Stimulated activated CD4-positive, alpha-beta T cell treated with anti-CD3 and anti-CD28 coated beads, Interleukin-12 subunit alpha, Interleukin-12 subunit beta, amount 100 ng/mL, for 48 hours (primary cell): ENCODE results near the gene LCN9.

Source experiments
- DNase-seq, 3 donors: peaks; one replicate each; pipeline ENCODE4 v3.0.0-alpha.2; 2020; ENCODE audit warnings: low read depth in 2 of 3, low spot score in 1 of 3

The LCN9 gene

DNA sequence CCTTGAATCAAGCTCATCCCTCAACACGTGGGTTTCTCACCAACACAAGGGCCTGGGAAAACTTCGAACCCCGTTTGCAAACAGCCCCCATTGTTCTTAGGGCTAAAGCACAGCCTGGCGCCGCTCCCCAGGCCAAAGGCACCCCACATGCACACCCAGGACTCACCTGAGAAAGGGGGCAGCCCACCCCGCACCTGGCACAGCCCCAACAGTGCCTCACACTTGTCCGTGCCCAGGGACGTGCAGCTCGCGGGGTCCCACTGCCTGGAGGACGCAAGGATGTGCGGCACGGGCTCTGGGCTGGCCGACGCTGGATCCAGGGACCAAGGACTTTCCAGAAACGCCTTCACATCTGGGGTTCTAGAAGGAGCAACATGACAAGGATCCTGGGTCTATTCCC is 33.3 kb downstream of the LCN9 start:
- no peak for DNase-seq

DNA sequence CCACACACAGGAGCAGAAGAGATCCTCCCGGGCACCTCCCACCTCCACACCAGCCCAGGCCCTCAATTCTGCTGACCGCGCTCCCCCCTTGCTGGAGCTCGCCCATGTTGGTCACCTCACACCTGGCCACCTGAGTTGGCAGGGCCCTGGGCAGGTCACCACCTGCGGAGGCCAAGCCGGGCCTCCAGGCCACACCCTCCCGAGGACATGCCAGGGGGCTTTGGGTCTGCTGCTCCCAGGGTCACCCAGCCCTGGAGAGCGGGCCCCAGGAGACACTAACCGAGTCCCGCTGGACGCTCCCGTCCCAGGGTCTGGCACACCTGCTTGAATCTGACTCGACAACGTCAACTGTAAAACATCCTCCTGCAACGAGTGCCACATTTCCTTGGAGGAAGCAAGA is 34.1 kb downstream of the LCN9 start:
- no peak for DNase-seq

DNA sequence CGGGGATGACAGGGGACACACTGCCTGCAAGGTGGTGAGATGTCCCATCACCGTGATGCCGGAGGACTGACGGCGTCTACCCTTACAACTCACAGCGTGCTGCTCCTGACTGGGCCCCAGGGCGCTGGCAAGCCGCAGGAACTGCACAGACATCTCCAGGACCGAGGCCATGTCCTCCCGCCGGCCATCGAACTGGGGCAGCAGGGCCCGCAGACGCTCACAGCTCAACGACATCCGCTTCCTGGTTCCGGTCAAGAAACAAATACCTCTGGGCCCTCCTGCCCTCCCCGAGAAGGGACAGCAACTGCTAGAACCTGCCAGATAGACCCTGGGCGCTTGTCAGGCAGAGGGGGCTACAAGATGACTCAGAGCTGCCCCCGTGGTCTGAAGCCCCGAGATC is 35.1 kb downstream of the LCN9 start:
- no peak for DNase-seq

DNA sequence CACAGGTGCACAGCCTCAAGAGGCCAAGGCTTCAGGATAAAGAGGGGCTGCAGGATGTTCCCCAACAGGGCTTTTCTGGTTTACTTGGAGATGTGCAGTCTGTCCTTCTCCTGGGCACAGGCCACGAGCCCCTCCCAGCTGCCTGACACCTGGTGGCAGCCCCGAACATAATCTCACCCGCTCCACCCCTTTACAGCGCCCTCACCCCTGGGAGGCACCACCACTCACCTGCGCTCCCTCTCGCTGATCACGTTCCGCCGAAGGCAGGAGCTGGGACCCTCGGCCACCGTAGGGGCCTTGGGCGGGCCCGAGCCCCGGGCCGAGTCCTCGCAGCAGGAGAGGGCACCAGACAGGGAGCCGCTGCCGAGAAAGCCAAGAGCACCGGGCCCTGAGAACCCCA is 35.7 kb downstream of the LCN9 start:
- no peak for DNase-seq

DNA sequence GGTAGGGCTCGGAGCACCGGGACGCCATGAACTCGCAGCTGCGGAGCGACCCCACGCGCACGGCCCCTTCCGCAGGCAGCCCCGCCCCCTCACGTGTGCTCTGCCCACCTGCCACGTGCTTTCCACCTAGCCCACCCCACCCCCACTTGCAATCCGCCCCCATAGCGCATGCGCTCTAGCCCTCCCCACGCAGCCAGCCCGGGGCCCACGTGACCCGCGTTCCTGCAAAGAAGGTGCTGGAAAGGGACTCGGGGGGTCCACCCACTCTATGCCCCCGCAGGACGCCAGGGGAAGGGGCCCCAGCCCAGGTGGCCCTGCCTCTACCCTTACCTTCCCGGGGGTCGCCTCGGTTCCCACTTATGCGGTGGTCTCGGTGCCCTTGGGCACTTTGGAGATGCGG is 36.3 kb downstream of the LCN9 start, which contains the start of gene SOHLH1:
Gene SOHLH1, minus strand, starts transcription at position 42 of the 400 bp plus-strand sequence. Its CDS starts 14 bp downstream, at position 28.
- DNase-seq, result no peak

DNA sequence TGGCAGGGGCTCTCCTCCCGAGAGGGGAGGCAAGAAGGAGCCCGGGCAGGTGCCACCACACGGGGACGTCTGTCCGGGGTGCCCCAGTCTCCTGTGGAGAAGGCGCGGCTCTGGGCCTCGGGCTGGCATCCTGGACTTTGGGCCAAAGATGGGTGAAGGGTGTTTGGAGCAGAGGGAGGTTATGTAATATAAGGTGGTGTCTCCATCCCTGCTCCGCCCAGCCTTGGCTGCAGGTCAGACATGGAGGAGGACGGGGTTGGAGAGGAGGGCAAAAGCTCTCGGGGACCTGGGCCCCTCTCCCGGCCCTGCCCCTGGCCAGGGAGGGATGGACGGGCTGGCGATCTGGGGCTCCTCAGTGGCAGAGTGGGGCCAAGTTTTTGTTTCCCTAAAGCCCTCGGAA is 37.4 kb downstream of the LCN9 start:
- no peak for DNase-seq

DNA sequence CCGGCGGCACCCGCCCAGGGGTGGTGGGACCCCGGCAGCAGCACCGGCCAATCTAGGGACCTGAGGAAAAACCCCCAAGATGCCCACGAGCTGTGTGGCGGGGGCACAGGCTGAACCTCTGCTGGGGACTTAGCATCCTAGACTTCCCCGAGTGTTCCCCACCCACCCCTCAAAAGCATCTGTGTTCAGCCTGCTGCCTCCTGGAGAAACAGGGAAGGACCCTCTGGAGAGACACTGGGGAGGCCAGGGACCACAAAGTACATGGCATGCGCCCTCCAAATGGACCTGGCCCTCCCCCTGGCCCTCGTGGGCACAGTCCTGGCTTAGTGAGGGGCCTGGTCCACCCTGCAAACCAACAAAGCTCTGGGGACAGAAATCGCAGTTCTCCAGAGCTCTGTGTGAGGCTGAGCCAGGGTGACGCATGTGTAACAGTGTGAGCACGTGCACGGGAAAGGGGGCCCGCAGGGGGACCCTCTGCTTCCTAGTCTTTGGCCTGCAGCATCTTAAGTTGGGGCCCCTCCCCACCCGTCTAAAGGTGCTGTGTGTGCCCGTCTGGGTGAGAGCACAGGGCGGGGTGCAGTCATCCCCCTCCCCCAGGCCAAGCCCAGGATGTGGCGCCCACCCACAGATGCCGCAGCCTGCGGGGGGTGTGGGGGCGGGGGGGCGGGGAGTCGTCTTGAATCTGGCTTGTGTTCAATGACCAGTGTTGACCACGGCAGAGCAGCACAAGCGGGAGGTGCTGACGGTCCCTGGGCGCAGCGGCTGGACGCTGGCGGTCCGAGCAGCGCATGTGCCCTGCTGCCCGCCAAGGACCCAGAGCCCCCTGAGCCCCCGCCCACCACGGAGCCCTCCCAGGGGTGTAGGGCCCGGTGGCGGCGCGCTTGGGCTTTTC is 38.2 kb downstream of the LCN9 start:
- no peak for DNase-seq

DNA sequence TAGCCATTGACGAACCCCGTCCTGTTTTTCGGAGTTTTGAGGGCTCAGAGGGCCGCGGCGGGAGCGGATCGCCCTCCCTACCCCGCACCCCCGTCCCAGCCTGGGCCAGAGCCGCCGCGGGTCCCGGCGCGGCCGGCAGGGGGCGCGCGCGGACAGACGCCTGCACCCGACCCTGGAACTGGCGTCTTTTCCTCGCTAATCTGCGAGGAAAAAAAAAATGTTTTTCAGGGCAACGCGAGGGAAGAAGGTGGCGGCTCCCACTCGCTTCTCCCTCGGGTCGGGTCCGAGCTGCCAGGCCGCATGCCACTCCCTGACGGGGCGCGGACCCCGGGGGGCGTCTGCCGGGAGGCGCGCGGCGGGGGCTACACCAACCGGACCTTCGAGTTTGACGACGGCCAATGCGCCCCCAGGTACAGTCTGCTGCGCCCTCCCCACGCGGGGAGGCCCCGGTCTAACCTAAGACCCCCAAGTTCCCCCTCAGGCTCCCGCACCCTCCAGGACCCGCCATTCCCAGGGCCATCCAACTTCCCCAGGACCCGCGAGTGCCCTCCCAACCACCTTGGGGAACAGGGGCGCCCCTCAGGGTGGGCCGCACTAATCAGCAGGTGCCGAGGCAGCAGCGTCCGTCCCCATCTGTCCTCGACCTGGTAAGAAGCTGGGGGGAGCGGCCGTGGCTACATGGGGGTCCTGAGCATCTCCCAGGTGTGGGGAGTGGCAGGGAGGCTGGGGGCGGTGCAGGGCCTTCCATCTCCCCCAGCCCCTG is 39.0 kb downstream of the LCN9 start, which contains the start of gene KCNT1:
Gene KCNT1, plus strand, starts transcription at position 227 of the 763 bp plus-strand sequence. Its CDS starts 74 bp downstream, at position 301.
- peak; percentile 24 to 52 (median 30) for DNase-seq

DNA sequence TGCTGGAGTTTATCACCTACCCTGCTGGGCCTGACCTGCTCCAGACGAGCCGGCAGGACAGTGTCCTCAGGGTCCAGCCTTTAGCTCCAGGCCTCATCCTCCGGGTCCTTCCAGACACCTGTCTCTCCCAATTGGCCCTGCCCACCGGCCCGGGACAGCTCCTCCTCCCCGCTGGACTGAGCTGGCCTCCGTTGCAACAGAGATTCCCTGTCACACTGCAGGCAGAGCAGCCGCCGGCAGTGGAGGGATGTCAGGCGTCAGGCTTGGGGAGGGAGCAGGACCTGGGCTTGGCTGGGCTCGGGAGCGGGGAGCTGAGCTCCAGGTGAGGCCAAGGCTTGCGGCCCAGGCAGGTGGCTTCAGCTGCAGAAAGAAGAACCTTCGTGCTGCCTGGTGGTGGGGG is 40.6 kb downstream of the LCN9 start:
- DNase-seq, result no peak

DNA sequence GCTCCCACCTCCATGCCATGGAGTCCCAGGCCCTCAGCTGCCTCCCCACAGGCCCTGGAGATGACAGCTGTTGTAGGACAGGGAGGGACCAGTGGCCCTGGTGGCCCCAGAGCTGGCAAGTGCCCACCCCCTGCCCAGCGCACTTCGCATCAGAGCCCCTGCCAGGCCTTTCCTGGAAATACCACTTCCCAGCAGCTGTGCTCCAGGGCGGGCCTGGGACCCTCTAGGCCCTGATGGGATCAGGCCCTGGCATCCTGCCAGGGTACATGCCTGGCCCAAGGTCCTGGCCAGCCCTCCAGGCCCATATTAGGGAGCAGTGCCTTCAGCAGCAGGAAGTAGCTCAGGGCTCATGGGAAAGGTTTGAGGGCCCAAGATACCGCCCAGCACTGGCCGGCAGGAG is 41.4 kb downstream of the LCN9 start:
- DNase-seq, result no peak

DNA sequence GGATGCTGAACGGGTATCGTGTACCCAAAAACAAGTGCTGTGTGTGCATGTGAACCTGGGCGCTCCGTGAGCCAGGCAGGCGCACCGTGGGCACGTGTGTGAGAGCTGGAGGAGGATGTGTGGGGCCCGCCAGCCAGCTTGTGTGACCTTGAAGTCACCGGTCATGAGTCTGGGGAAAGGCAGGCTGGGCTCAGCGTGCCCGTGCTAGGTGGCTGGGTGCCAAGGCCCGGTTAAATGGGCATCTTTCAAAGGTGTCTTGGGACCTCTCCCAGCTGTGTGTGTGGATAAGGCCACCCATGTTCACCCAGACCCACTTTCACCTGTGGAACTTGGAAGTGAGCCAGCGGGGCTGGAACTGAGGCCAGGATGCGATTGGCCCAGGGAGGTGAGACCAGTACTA is 42.3 kb downstream of the LCN9 start:
- no peak for DNase-seq

DNA sequence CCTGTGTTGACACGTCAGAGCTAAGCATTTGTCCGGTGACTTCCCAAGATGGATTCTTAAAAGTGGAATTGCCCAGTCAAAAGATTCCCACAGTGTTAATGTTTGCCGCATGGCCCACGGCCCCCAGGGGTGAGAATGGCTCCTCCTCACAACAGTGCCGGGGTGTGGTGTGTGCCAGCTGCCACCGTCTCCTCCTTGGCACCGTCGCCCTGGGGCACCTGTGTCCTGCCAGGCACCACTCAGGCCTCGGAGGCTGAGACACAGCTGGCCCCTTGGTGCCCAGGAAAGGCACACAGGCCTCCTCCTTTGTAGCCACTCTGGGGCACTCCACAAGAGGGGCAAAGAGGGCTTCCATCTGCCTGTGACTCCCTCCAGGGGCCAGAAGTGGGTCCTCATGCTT is 43.2 kb downstream of the LCN9 start:
- no peak for DNase-seq

DNA sequence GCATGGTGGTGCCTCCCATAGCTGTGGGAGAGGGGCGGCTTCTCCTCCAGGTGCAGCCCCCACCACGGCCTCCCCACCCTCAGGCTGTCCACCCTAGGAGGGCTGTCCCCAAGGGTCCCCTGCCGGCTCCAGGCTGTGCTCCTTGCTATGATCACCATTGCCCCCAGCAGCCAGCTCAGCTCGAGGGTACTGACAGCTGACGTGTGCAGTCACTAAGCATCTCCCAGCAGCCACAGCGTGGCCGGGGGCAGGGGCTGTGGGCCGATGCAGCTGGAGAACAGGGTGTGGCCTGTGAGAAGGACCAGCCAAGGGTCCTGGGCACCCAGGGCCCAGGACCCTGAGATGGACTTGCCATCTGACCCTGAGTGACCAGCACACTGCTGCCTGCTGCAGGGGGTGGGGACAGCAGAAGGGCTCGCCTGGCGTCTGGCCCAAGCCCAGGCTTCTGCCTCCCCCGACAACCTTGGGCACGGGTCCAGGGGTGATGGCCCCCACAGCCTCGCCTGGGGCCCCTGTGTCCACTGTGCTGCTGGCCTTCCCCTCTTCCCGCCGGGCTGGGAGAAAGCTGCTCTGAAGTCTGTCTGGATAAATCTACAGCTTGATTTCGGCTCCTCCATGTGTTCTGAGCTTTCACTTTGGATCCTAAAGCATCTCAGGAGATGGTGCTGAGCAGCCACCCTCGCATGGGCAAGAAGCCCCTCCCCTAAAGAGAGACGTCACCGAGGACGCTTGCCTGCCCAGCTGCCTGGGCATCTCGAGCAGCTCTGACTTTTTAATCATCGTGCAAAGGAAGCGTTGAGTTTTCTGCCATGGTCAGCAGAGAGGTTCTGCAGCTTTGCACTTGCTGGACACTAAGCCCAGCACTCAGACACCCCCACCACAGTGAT is 44.4 kb downstream of the LCN9 start:
- no peak for DNase-seq

DNA sequence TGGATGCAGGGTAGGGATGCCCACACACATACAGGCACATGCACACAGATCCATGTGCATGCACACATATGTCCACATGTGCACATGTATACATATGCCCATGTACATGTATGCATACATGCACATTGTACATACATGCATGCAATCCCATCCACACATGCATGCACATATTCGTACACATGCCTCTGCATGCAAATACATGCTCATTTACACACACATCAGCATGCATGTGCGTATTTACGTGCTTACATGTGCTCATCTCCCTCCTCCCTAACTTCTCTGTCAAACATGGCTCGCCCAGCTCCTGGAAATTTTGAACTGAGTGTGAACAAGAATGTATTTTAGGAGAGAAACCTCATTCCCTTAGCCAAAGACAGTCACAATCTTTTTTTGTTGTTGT is 45.1 kb downstream of the LCN9 start:
- DNase-seq, result no peak

DNA sequence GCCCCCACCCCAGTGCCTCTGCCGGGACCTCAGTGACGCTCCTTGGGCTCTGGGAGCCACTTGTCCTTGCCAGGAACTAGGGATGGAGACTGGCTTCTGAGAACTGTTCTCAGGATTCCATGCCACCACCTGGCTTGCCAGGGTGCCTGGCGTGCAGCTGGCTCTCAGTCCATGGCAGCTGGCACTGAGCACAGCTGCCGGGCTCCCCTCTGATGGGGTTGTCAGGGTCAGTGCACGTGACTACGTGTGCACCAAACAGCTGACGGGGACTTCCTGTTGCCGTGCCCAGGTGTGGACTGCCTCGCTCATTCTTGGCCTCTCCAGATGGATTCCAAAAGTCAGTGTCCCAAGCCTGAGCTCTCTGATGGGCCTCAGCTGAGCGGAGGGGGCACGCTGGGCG is 48.3 kb downstream of the LCN9 start:
- DNase-seq, result no peak

DNA sequence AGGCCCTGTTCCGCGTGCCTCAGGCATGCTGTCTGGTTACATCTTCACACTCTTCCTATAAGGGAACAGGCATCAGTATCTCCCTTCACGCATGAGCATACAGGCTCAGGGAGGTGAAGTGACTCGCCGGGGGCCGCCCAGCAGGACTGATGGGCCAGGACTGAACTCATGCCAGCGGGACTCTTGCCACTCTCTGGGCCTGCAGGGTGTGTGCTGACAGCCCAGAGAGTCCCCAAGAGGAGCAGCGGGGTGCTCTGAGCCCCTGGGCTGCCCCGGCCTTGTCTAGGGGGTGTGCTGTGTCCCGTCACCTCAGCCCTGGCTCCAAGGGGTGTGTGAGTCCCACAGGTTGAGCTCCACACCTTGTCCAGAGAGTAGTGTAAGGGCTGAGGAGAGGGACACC is 48.8 kb downstream of the LCN9 start:
- no peak for DNase-seq

DNA sequence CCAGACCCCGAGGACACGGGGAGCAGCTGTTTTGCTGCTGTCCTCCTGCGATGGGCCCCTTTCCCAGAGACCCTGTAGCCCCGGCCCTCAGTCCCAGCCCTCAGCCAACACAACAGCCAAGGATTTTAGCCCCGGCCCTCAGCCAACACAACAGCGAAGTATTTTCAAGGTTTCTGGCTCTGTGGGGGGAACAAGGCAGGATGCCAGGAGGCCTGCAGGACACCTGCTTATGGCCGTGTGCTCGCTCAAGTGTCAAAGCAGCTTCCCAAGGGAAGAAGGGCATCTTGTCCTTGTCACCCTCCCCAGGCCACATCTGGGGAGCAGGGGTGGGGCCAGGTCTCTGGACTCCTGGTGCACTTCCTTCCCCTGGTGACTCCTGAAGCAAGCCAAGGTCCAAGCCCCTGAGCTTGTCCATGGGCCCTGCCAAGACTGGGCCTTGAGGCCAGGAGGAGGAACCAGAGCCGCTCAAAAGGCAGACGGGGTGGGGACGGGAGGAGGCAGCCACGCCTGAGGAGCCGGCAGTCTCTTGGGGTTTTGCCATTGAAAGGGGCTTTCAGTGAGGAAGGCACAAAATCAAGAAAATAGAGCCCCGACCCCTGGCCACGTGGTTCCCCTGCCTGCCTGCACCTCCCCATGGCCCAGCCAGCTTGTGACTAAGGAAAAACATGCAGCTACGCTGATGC is 49.6 kb downstream of the LCN9 start:
- no peak for DNase-seq

DNA sequence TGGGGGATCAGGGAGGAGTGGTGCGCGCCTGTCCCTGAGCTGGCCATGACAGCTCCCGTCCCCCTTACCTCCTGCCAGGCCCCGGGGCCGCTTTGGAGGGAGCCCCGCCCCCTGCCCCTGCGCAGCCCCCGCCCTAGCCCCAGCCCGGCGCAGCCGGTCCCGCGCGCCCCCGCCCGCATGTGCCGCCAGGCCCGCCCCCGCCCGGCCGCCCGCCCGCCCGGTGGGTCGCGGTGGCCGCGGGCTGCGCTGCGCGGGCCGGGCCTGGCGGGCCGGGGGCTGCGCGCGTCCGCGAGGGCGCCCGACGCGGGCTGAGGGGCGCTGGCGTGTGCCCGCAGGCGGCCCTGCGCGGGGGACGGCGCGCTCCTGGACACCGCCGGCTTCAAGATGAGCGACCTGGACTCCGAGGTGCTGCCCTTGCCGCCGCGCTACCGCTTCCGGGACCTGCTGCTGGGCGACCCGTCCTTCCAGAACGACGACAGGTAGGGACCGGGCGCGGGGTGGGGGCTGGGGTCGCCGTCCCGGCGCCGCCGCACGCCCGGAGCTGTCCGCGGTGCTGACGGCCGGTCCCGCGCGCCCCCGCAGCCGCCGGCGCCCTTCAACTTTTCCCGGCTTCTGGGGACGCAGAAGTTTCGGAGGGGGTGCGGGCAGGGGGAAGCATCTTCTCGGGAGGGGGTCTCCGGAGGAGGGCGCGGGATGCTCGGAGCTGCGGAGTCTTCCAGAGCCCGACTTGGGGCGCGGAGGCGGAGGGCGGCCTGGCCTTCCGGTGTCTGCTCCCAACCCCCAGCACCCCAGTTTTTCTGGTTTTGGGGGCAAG is 51.3 kb downstream of the LCN9 start:
- DNase-seq, result no peak

DNA sequence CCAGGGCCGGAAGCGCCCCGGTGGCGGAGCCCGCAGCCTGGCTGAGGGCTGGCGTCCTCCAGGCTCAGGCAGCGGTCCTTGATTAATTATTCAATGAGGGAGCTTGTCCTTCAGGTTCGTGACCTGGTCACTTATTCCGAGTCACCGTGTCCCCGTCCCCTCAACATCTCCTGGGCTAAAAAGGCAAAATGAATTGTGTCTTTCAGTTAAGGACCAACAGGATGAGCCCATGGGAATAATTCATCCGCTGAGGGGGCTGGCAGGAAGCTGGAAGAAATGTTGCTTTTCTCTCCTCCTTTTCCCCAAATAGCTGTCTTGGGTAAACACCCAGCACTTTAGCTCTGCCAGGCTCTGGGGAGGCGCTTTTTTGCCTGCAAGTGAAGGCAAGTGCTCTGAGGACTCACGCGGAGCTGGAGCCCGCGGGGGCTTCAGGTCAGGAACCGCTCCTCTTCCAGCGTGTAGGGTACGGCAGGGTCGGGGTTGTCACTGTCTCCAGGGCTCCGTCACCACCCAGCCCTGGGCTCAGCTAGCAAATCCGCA is 52.0 kb downstream of the LCN9 start:
- DNase-seq, result no peak

DNA sequence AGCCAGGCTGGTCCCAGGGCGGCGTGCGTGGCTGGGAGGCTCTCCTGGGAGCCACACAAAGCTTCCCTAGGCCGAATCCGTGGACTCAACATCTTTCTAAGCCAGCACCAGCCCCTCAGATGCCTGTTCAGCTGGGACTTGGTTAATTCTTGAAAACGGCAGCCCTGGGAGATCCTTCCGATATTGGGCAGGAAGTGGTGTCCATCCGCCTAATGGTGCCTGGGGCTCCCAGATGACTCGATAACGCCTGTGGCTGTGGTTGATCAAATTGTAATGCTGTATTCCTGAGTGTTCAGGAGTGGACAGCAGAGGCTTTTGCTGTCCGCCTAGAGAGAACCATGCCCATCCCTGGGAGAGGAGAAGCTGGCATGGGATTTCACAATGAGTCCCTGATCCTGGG is 52.9 kb downstream of the LCN9 start:
- DNase-seq, result no peak
